Measurements from ENCODE around the gene ACADSB.

The ACADSB gene

GRCh38 chr10:122999347-122999746 is 9.5 kb upstream of the ACADSB start:
- Histone ChIP-seq H3K36me3 (ENCODE audit: control insufficient read depth in 5 of 5, insufficient read depth in 5 of 5, low read length in 5 of 5) (peaks cover 19 to 34% (median 27%) of the 10 kb centered on the region in 5 donors), H3K9me3 (ENCODE audit: control insufficient read depth in 5 of 5, low read length in 5 of 5) (no peaks in the 10 kb centered on the region), H3K4me1 (ENCODE audit: control insufficient read depth in 5 of 5, insufficient read depth in 5 of 5, low read length in 5 of 5) (peaks cover 0 to 3% (median 0%) of the 10 kb centered on the region in 5 donors), H3K4me3 (ENCODE audit: low read depth in 1 of 5, low read length in 5 of 5) (no peak overlapping the region), H3K27ac (ENCODE audit: low read depth, low read length) (no peak overlapping the region), H3K27me3 (ENCODE audit: control insufficient read depth in 5 of 5, insufficient read depth in 4 of 5, low read length in 5 of 5) (no peaks in the 10 kb centered on the region), H3K9ac (ENCODE audit: low read length in 5 of 5) (no peak overlapping the region)

- Histone ChIP-seq H3K27me3 (ENCODE audit: control insufficient read depth in 5 of 5, insufficient read depth in 4 of 5, low read length in 5 of 5) (no peaks in the 10 kb centered on the region), H3K27ac (ENCODE audit: low read depth, low read length) (no peak overlapping the region), H3K4me1 (ENCODE audit: control insufficient read depth in 5 of 5, insufficient read depth in 5 of 5, low read length in 5 of 5) (peaks cover 0 to 3% (median 0%) of the 10 kb centered on the region in 5 donors), H3K4me3 (ENCODE audit: low read depth in 1 of 5, low read length in 5 of 5) (no peak overlapping the region), H3K36me3 (ENCODE audit: control insufficient read depth in 5 of 5, insufficient read depth in 5 of 5, low read length in 5 of 5) (peaks cover 12 to 27% (median 19%) of the 10 kb centered on the region in 5 donors), H3K9me3 (ENCODE audit: control insufficient read depth in 5 of 5, low read length in 5 of 5) (no peaks in the 10 kb centered on the region), H3K9ac (ENCODE audit: low read length in 5 of 5) (no peak overlapping the region)
Observed at GRCh38 chr10:123000155-123000554, 8.7 kb upstream of the ACADSB start.

GRCh38 chr10:123001370-123001769 is 7.4 kb upstream of the ACADSB start:
- Histone ChIP-seq H3K4me1 (ENCODE audit: control insufficient read depth in 5 of 5, insufficient read depth in 5 of 5, low read length in 5 of 5) (peaks cover 0 to 5% (median under 1%) of the 10 kb centered on the region in 5 donors), H3K27me3 (ENCODE audit: control insufficient read depth in 5 of 5, insufficient read depth in 4 of 5, low read length in 5 of 5) (no peaks in the 10 kb centered on the region), H3K9ac (ENCODE audit: low read length in 5 of 5) (no peak overlapping the region), H3K9me3 (ENCODE audit: control insufficient read depth in 5 of 5, low read length in 5 of 5) (no peaks in the 10 kb centered on the region), H3K4me3 (ENCODE audit: low read depth in 1 of 5, low read length in 5 of 5) (no peak overlapping the region), H3K27ac (ENCODE audit: low read depth, low read length) (no peak overlapping the region), H3K36me3 (ENCODE audit: control insufficient read depth in 5 of 5, insufficient read depth in 5 of 5, low read length in 5 of 5) (peaks cover 9 to 17% (median 10%) of the 10 kb centered on the region in 5 donors)

GRCh38 chr10:123004298-123004697 is 4.5 kb upstream of the ACADSB start:
- H3K9ac ChIP-seq (ENCODE audit: low read length in 5 of 5), result no peak overlapping the region
- H3K27me3 ChIP-seq (ENCODE audit: control insufficient read depth in 5 of 5, insufficient read depth in 4 of 5, low read length in 5 of 5), result no peaks in the 10 kb centered on the region
- H3K36me3 ChIP-seq (ENCODE audit: control insufficient read depth in 5 of 5, insufficient read depth in 5 of 5, low read length in 5 of 5), result no peaks in the 10 kb centered on the region
- peaks cover 5 to 24% (median 23%) of the 10 kb centered on the region in 5 donors for H3K4me1 ChIP-seq (ENCODE audit: control insufficient read depth in 5 of 5, insufficient read depth in 5 of 5, low read length in 5 of 5)
- no peak overlapping the region for H3K27ac ChIP-seq (ENCODE audit: low read depth, low read length)
- H3K4me3 ChIP-seq (ENCODE audit: low read depth in 1 of 5, low read length in 5 of 5), result no peak overlapping the region
- no peaks in the 10 kb centered on the region for H3K9me3 ChIP-seq (ENCODE audit: control insufficient read depth in 5 of 5, low read length in 5 of 5)

GRCh38 chr10:123007558-123008354 is 1.1 kb upstream of the ACADSB start:
- no peaks in the 10 kb centered on the region for H3K27me3 ChIP-seq (ENCODE audit: control insufficient read depth in 5 of 5, insufficient read depth in 4 of 5, low read length in 5 of 5)
- H3K9me3 ChIP-seq (ENCODE audit: control insufficient read depth in 5 of 5, low read length in 5 of 5), result no peaks in the 10 kb centered on the region
- no peaks in the 10 kb centered on the region for H3K36me3 ChIP-seq (ENCODE audit: control insufficient read depth in 5 of 5, insufficient read depth in 5 of 5, low read length in 5 of 5)
- H3K9ac ChIP-seq (ENCODE audit: low read length in 5 of 5), result peak overlapping the region; percentile 39 to 99 (median 94)
- H3K4me3 ChIP-seq (ENCODE audit: low read depth in 1 of 5, low read length in 5 of 5), result peak overlapping the region; percentile 85 to 97 (median 91)
- H3K4me1 ChIP-seq (ENCODE audit: control insufficient read depth in 5 of 5, insufficient read depth in 5 of 5, low read length in 5 of 5), result peaks cover 5 to 35% (median 28%) of the 10 kb centered on the region in 5 donors
- H3K27ac ChIP-seq (ENCODE audit: low read depth, low read length), result peak overlapping the region; percentile 97

- no peaks in the 10 kb centered on the region for H3K9me3 ChIP-seq (ENCODE audit: control insufficient read depth in 5 of 5, low read length in 5 of 5)
- H3K27me3 ChIP-seq (ENCODE audit: control insufficient read depth in 5 of 5, insufficient read depth in 4 of 5, low read length in 5 of 5), result no peaks in the 10 kb centered on the region
- no peaks in the 10 kb centered on the region for H3K36me3 ChIP-seq (ENCODE audit: control insufficient read depth in 5 of 5, insufficient read depth in 5 of 5, low read length in 5 of 5)
- H3K9ac ChIP-seq (ENCODE audit: low read length in 5 of 5), result peak overlapping the region; percentile 52 to 89 (median 85)
- no peak overlapping the region for H3K27ac ChIP-seq (ENCODE audit: low read depth, low read length)
- H3K4me1 ChIP-seq (ENCODE audit: control insufficient read depth in 5 of 5, insufficient read depth in 5 of 5, low read length in 5 of 5), result peaks cover 5 to 35% (median 28%) of the 10 kb centered on the region in 5 donors
- peak overlapping the region; percentile 86 to 97 (median 91) for H3K4me3 ChIP-seq (ENCODE audit: low read depth in 1 of 5, low read length in 5 of 5)
Observed at GRCh38 chr10:123009105-123009820, 457 bp downstream of the ACADSB start.

- H3K9me3 ChIP-seq (ENCODE audit: control insufficient read depth in 5 of 5, low read length in 5 of 5), result no peaks in the 10 kb centered on the region
- no peaks in the 10 kb centered on the region for H3K27me3 ChIP-seq (ENCODE audit: control insufficient read depth in 5 of 5, insufficient read depth in 4 of 5, low read length in 5 of 5)
- no peak overlapping the region for H3K27ac ChIP-seq (ENCODE audit: low read depth, low read length)
- no peak overlapping the region for H3K4me3 ChIP-seq (ENCODE audit: low read depth in 1 of 5, low read length in 5 of 5)
- H3K36me3 ChIP-seq (ENCODE audit: control insufficient read depth in 5 of 5, insufficient read depth in 5 of 5, low read length in 5 of 5), result no peaks in the 10 kb centered on the region
- peaks cover 5 to 26% (median 22%) of the 10 kb centered on the region in 5 donors for H3K4me1 ChIP-seq (ENCODE audit: control insufficient read depth in 5 of 5, insufficient read depth in 5 of 5, low read length in 5 of 5)
- no peak overlapping the region for H3K9ac ChIP-seq (ENCODE audit: low read length in 5 of 5)
Observed at GRCh38 chr10:123011987-123012386, 3.2 kb downstream of the ACADSB start.

GRCh38 chr10:123013456-123014419 is 4.9 kb downstream of the ACADSB start:
- Histone ChIP-seq H3K4me3 (ENCODE audit: low read depth in 1 of 5, low read length in 5 of 5) (no peak overlapping the region), H3K27ac (ENCODE audit: low read depth, low read length) (no peak overlapping the region), H3K9ac (ENCODE audit: low read length in 5 of 5) (no peak overlapping the region), H3K4me1 (ENCODE audit: control insufficient read depth in 5 of 5, insufficient read depth in 5 of 5, low read length in 5 of 5) (peaks cover 0 to 16% (median 11%) of the 10 kb centered on the region in 5 donors), H3K36me3 (ENCODE audit: control insufficient read depth in 5 of 5, insufficient read depth in 5 of 5, low read length in 5 of 5) (no peaks in the 10 kb centered on the region), H3K27me3 (ENCODE audit: control insufficient read depth in 5 of 5, insufficient read depth in 4 of 5, low read length in 5 of 5) (no peaks in the 10 kb centered on the region), H3K9me3 (ENCODE audit: control insufficient read depth in 5 of 5, low read length in 5 of 5) (no peaks in the 10 kb centered on the region)

GRCh38 chr10:123014772-123015171 is 6.0 kb downstream of the ACADSB start:
- Histone ChIP-seq H3K9ac (ENCODE audit: low read length in 5 of 5) (no peak overlapping the region), H3K27ac (ENCODE audit: low read depth, low read length) (no peak overlapping the region), H3K4me1 (ENCODE audit: control insufficient read depth in 5 of 5, insufficient read depth in 5 of 5, low read length in 5 of 5) (peaks cover 0 to 6% (median 3%) of the 10 kb centered on the region in 5 donors), H3K36me3 (ENCODE audit: control insufficient read depth in 5 of 5, insufficient read depth in 5 of 5, low read length in 5 of 5) (no peaks in the 10 kb centered on the region), H3K27me3 (ENCODE audit: control insufficient read depth in 5 of 5, insufficient read depth in 4 of 5, low read length in 5 of 5) (no peaks in the 10 kb centered on the region), H3K4me3 (ENCODE audit: low read depth in 1 of 5, low read length in 5 of 5) (no peak overlapping the region), H3K9me3 (ENCODE audit: control insufficient read depth in 5 of 5, low read length in 5 of 5) (no peaks in the 10 kb centered on the region)
